IMR-90 (cell line): ENCODE results near the gene CMPK2. TPM values are rescaled to one million over a fixed set of nuclear protein-coding genes. Genes with fewer than 3 reads are reported as not detected.

ENCODE experiments used
- ATAC-seq: fragments of 200-7000 bp; cut with Tn5 transposase; 2 replicates; pipeline ENCODE4 v1.9.1; 2020; ENCODE audit warnings: low read depth, mild to moderate bottlenecking, moderate library complexity
- BruUV-seq: library from RNA; stranded (reverse); fragments of 400-500 nt; replicated peaks from 2 replicates; lab custom pipeline; 2021; lab: Mats Ljungman, UMichigan
- CTCF ChIA-PET: fragments of 300-600 bp; formaldehyde crosslinking; extraction: SDS; loops from one replicate; lab custom pipeline; 2021; ENCODE audit warnings: antibody characterized with exemption; lab: Yijun Ruan, JAX
- POLR2A ChIA-PET: fragments of 300-600 bp; sonication (Branson Sonifier 250); formaldehyde crosslinking; loops from one replicate; lab custom pipeline; 2022; ENCODE audit warnings: antibody characterized with exemption; ENCODE audit not compliant: unreplicated experiment; lab: Charles Lee
- DNase-seq: peaks from one replicate; pipeline ENCODE4 v3.0.0; 2013
- H2AFZ ChIP-seq: replicated peaks from 2 replicates; pipeline ENCODE3; 2013; ENCODE audit warnings: low read length, mild to moderate bottlenecking; ENCODE audit not compliant: poor library complexity
- H2AK5ac ChIP-seq: 2 replicates; pipeline ENCODE4 v1.6.1; 2013; ENCODE audit warnings: low read depth, low read length, inconsistent platforms
- H2AK9ac ChIP-seq: replicated peaks from 2 replicates; pipeline ENCODE3; 2013; ENCODE audit warnings: mild to moderate bottlenecking, low read depth, low read length, moderate library complexity; ENCODE audit not compliant: poor library complexity
- H2BK120ac ChIP-seq: 2 replicates; pipeline ENCODE4 v1.6.1; 2013; ENCODE audit warnings: low read depth, low read length, inconsistent platforms
- H2BK15ac ChIP-seq: 3 replicates; pipeline ENCODE4 v1.6.1; 2013; ENCODE audit warnings: low read depth, low read length, inconsistent platforms
- H2BK20ac ChIP-seq: 2 replicates; pipeline ENCODE4 v1.6.1; 2013; ENCODE audit warnings: low read depth, mild to moderate bottlenecking, inconsistent platforms, low read length, moderate library complexity
- H2BK5ac ChIP-seq: 2 replicates; pipeline ENCODE4 v1.6.1; 2013; ENCODE audit warnings: mild to moderate bottlenecking, low read depth, low read length, inconsistent platforms; ENCODE audit not compliant: poor library complexity, severe bottlenecking
- H3K14ac ChIP-seq: replicated peaks from 2 replicates; pipeline ENCODE4 v1.6.1; 2013; ENCODE audit warnings: low read depth, low read length, inconsistent platforms
- H3K18ac ChIP-seq: 2 replicates; pipeline ENCODE4 v1.6.1; 2013; ENCODE audit warnings: low read depth, low read length, control low read depth
- H3K23ac ChIP-seq: 2 replicates; pipeline ENCODE4 v1.6.1; 2013; ENCODE audit warnings: low read depth, low read length, inconsistent platforms
- H3K27ac ChIP-seq: 2 replicates; pipeline ENCODE4 v1.5.1; 2013; ENCODE audit warnings: mild to moderate bottlenecking, control low read depth, low read length; ENCODE audit not compliant: insufficient read depth
- H3K27me3 ChIP-seq: 2 replicates; pipeline ENCODE4 v1.6.1; 2013; ENCODE audit warnings: low read length; ENCODE audit not compliant: control insufficient read depth, insufficient read depth
- H3K36me3 ChIP-seq: 2 replicates; pipeline ENCODE4 v1.6.1; 2013; ENCODE audit warnings: low read length, mixed read lengths; ENCODE audit not compliant: control insufficient read depth, insufficient read depth
- H3K4ac ChIP-seq: 2 replicates; pipeline ENCODE4 v1.6.1; 2013; ENCODE audit warnings: low read depth, low read length, inconsistent platforms
- H3K4me1 ChIP-seq: 2 replicates; pipeline ENCODE4 v1.6.1; 2013; ENCODE audit warnings: low read length, mixed read lengths; ENCODE audit not compliant: control insufficient read depth, insufficient read depth
- H3K4me2 ChIP-seq: 2 replicates; pipeline ENCODE4 v1.6.1; 2013; ENCODE audit warnings: low read depth, mild to moderate bottlenecking, control low read depth, low read length, moderate library complexity
- H3K4me3 ChIP-seq: 2 replicates; pipeline ENCODE4 v1.5.1; 2013; ENCODE audit warnings: low read depth, mild to moderate bottlenecking, control low read depth, low read length, moderate library complexity; ENCODE audit not compliant: insufficient read depth
- H3K56ac ChIP-seq: 2 replicates; pipeline ENCODE4 v1.6.1; 2013; ENCODE audit warnings: low read length, inconsistent platforms; ENCODE audit not compliant: insufficient read depth; ENCODE audit errors: extremely low read depth
- H3K79me1 ChIP-seq, 2 experiments: 2 replicates each; pipeline ENCODE4 v1.6.1; 2013; ENCODE audit warnings: low read length in 2 of 2, inconsistent platforms in 1 of 2, low read depth in 1 of 2
- H3K9ac ChIP-seq: 2 replicates; pipeline ENCODE4 v1.6.1; 2013; ENCODE audit warnings: low read depth, low read length, control low read depth
- H3K9me1 ChIP-seq: 2 replicates; pipeline ENCODE4 v1.6.1; 2013; ENCODE audit warnings: low read length, inconsistent platforms; ENCODE audit not compliant: insufficient read depth
- H3K9me3 ChIP-seq: 2 replicates; pipeline ENCODE4 v1.6.1; 2013; ENCODE audit warnings: low read length; ENCODE audit not compliant: control insufficient read depth, insufficient read depth
- H4K20me1 ChIP-seq: 2 replicates; pipeline ENCODE4 v1.6.1; 2013; ENCODE audit warnings: low read length, inconsistent platforms; ENCODE audit not compliant: insufficient read depth
- H4K5ac ChIP-seq: 2 replicates; pipeline ENCODE4 v1.6.1; 2013; ENCODE audit warnings: mild to moderate bottlenecking, low read depth, low read length, control low read depth
- H4K8ac ChIP-seq, 2 experiments: 2 replicates each; pipeline ENCODE4 v1.6.1; 2013; ENCODE audit warnings: low read depth in 2 of 2, low read length in 2 of 2, control low read depth in 1 of 2, inconsistent platforms in 1 of 2
- H4K91ac ChIP-seq: 2 replicates; pipeline ENCODE4 v1.6.1; 2013; ENCODE audit warnings: low read depth, low read length, inconsistent platforms; ENCODE audit not compliant: insufficient read depth
- BHLHE40 ChIP-seq: fragments of 150-350 bp; IDR thresholded peaks from 2 replicates; pipeline ENCODE4 v1.6.1; 2016; ENCODE audit warnings: mild to moderate bottlenecking, low read depth, low read length
- CHD1 ChIP-seq: IDR thresholded peaks from 2 replicates; pipeline ENCODE4 v1.6.1; 2012; ENCODE audit warnings: low read depth, low read length, improper control_type of control experiment
- MAFK ChIP-seq: IDR thresholded peaks from 2 replicates; pipeline ENCODE4 v1.6.1; 2012; ENCODE audit warnings: low read depth, low read length, improper control_type of control experiment
- MAZ ChIP-seq: IDR thresholded peaks from 2 replicates; pipeline ENCODE4 v1.6.1; 2012; ENCODE audit warnings: low read depth, mild to moderate bottlenecking, low read length, improper control_type of control experiment, moderate library complexity, borderline replicate concordance
- SMC3 ChIP-seq: fragments of 150-350 bp; IDR thresholded peaks from 2 replicates; pipeline ENCODE4 v1.6.1; 2016; ENCODE audit warnings: low read depth, mild to moderate bottlenecking, antibody characterized with exemption, low read length, moderate library complexity
- dilution Hi-C: fragments of 300-500 bp; cut with HindIII; formaldehyde crosslinking; loops from one replicate; pipeline ENCODE4 v1.14.3; 2018; ENCODE audit warnings: low sequenced_read_pairs; ENCODE audit not compliant: unreplicated experiment
- in situ Hi-C: fragments of 300-500 bp; cut with MboI; formaldehyde crosslinking; loops from 3 replicates; pipeline ENCODE4 v1.14.3; 2019; ENCODE audit warnings: low sequenced_read_pairs, inconsistent platforms, mixed read lengths
- intact Hi-C: fragments of 100-400 bp; cut with micrococcal nuclease; formaldehyde crosslinking; loops from 2 replicates; pipeline ENCODE4 v1.10.0; 2022
- polyA plus RNA-seq, 3 experiments: library from polyadenylated mRNA; depleted of rRNA; stranded (reverse); fragments of >200 nt; gene quantifications; 2 replicates each; pipeline ENCODE4 v1.2.3, GENCODE V29; 2012; ENCODE audit warnings: low replicate concordance in 1 of 3
- total RNA-seq: library from RNA; depleted of rRNA; stranded (reverse); fragments of >200 nt; gene quantifications from 2 replicates; pipeline ENCODE4 v1.2.3, GENCODE V29; 2012
- TF ChIP-seq, protein P1 (sequence below): conservative IDR thresholded peaks from 2 replicates; pipeline ENCODE4 v1.5.1; 2012; ENCODE audit warnings: mild to moderate bottlenecking, low read depth, low read length, improper control_type of control experiment

Gene CMPK2
- total and polyA plus RNA-seq, 2 of the 4 experiments (the other 2 are of a cell fraction), result 0.03 to 0.18 TPM

DNA sequence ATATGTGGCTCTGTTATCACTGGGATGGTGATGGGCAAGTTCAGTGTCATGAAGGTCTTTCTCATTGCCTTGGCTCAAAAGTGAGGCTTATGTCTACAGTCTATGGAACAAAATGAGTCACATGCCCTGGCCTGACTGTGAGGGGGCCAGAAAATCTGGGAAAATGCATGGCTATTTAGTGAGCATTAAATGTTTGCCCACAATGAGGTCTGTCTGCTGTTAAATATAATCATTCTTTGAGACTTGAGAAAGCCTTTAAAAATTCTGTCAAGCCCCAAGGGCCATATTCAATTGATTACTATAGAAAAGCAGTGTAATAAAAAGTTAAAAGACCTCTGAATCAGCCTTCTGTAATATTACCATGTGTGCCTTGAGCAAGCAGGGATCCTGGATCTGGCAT, 46.0 kb upstream of the CMPK2 start:
- in situ Hi-C loops, result no loop called here
- Histone ChIP-seq H2AK9ac (no peak overlapping the region), H3K14ac (no peak overlapping the region), H4K20me1 (no peaks in the 10 kb centered on the region), H3K18ac (no peak overlapping the region), H3K27ac (no peak overlapping the region), H2AK5ac (no peak overlapping the region), H2BK20ac (no peak overlapping the region), H3K4me3 (no peak overlapping the region), H3K4me2 (no peak overlapping the region), H2AFZ (no peak overlapping the region), H4K8ac (no peak overlapping the region), H3K9ac (no peak overlapping the region), H2BK120ac (no peak overlapping the region), H3K9me1 (no peaks in the 10 kb centered on the region), H3K4me1 (no peaks in the 10 kb centered on the region), H4K5ac (no peak overlapping the region), H4K91ac (no peak overlapping the region), H3K23ac (no peak overlapping the region), H3K36me3 (no peaks in the 10 kb centered on the region), H3K4ac (no peak overlapping the region), H3K27me3 (peaks cover 2% of the 10 kb centered on the region; the same call in 1 of the 2 replicates), H3K56ac (no peak overlapping the region), H2BK5ac (no peak overlapping the region), H2BK15ac (no peak overlapping the region), H3K79me1 (no peaks in the 10 kb centered on the region), H3K9me3 (no peaks in the 10 kb centered on the region)
- ATAC-seq (no peak), DNase-seq (no peak)
- dilution Hi-C loops, result no loop called here
- TF ChIP-seq, protein P1, sequence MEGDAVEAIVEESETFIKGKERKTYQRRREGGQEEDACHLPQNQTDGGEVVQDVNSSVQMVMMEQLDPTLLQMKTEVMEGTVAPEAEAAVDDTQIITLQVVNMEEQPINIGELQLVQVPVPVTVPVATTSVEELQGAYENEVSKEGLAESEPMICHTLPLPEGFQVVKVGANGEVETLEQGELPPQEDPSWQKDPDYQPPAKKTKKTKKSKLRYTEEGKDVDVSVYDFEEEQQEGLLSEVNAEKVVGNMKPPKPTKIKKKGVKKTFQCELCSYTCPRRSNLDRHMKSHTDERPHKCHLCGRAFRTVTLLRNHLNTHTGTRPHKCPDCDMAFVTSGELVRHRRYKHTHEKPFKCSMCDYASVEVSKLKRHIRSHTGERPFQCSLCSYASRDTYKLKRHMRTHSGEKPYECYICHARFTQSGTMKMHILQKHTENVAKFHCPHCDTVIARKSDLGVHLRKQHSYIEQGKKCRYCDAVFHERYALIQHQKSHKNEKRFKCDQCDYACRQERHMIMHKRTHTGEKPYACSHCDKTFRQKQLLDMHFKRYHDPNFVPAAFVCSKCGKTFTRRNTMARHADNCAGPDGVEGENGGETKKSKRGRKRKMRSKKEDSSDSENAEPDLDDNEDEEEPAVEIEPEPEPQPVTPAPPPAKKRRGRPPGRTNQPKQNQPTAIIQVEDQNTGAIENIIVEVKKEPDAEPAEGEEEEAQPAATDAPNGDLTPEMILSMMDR, result no peak
- TF ChIP-seq BHLHE40 (no peak), CHD1 (no peak), SMC3 (no peak), MAZ (no peak), MAFK (no peak)
- no TSS peak for BruUV-seq
- ChIA-PET POLR2A (no interaction called here), CTCF (no interaction called here)
- intact Hi-C loops, result no loop called here
